ENCODE data around the gene ZBTB42.
A peak's percentile ranks its signal among the peaks of the same experiment; 100 is the strongest.
"Not testable (repeated sequence)": the region's sequence is repeated elsewhere in the genome, so short reads cannot be mapped to it uniquely, and the experiment has no call there.

The ZBTB42 gene

GRCh38 chr14:104813286-104813685 lies 12.4 kb downstream of the ZBTB42 start:
- DNase-seq = peak; percentile 6

GRCh38 chr14:104814701-104815100 lies 13.8 kb downstream of the ZBTB42 start:
- peak; percentile 1 for DNase-seq

GRCh38 chr14:104816616-104816884 lies 15.6 kb downstream of the ZBTB42 start:
- DNase-seq = no peak

GRCh38 chr14:104817930-104818713 lies 17.2 kb downstream of the ZBTB42 start:
- no peak for DNase-seq

GRCh38 chr14:104818714-104819161 lies 17.8 kb downstream of the ZBTB42 start:
- no peak for DNase-seq

- DNase-seq = no peak
Measured at GRCh38 chr14:104819361-104819781, 18.5 kb downstream of the ZBTB42 start.

- DNase-seq = peak; percentile 72
Measured at GRCh38 chr14:104820669-104821228, 19.8 kb downstream of the ZBTB42 start.

GRCh38 chr14:104821229-104821945 lies 20.5 kb downstream of the ZBTB42 start:
- no peak for DNase-seq

GRCh38 chr14:104821971-104822608 lies 21.2 kb downstream of the ZBTB42 start:
- no peak for DNase-seq

- peak; percentile 10 for DNase-seq
Measured at GRCh38 chr14:104822821-104823615, 22.1 kb downstream of the ZBTB42 start.

- peak; percentile 1 for DNase-seq
Measured at GRCh38 chr14:104824353-104824997, 23.6 kb downstream of the ZBTB42 start.

- peak; percentile 93 for DNase-seq
Measured at GRCh38 chr14:104826189-104826860, 25.4 kb downstream of the ZBTB42 start.

- no peak for DNase-seq
Measured at GRCh38 chr14:104826861-104827176, 25.9 kb downstream of the ZBTB42 start.

- peak; percentile 45 for DNase-seq
Measured at GRCh38 chr14:104827177-104828055, 26.5 kb downstream of the ZBTB42 start.

GRCh38 chr14:104830781-104831180 lies 29.9 kb downstream of the ZBTB42 start:
- no peak for DNase-seq

- DNase-seq = not testable (repeated sequence)
Measured at GRCh38 chr14:104836171-104836935, 35.5 kb downstream of the ZBTB42 start.

- no peak for DNase-seq
Measured at GRCh38 chr14:104841730-104842129, 40.8 kb downstream of the ZBTB42 start.

GRCh38 chr14:104843006-104843405 lies 42.1 kb downstream of the ZBTB42 start:
- no peak for DNase-seq

- no peak for DNase-seq
Measured at GRCh38 chr14:104843442-104844305, 42.8 kb downstream of the ZBTB42 start.

Data from right hindlimb (tissue), 1 donor.